GM12878 (cell line): Measurements from ENCODE around the gene GSTCD.

Experiments used
- CEBPZ ChIP-seq: fragments of 150-350 bp; IDR thresholded peaks from 2 replicates; pipeline ENCODE4 v1.6.1; 2016; ENCODE audit warnings: low read depth, low read length
- CHD1 ChIP-seq: IDR thresholded peaks from 2 replicates; pipeline ENCODE4 v1.6.1; 2012; ENCODE audit warnings: low read depth, low read length, improper control_type of control experiment
- CTCF ChIP-seq, 3 experiments: IDR thresholded peaks in 2 of 3; conservative IDR thresholded peaks in 1 of 3; 2 replicates each; pipeline ENCODE4 v1.5.1; 2011; ENCODE audit warnings: low read depth in 3 of 3, low read length in 3 of 3, mild to moderate bottlenecking in 3 of 3, control low read depth in 2 of 3, moderate library complexity in 2 of 3, inconsistent platforms in 1 of 3, mixed read lengths in 1 of 3; ENCODE audit not compliant: control insufficient read depth in 2 of 3, insufficient read depth in 1 of 3; ENCODE audit errors: extremely low read depth in 1 of 3
- JUND ChIP-seq: IDR thresholded peaks from 2 replicates; pipeline ENCODE4 v1.6.1; 2012; ENCODE audit warnings: low read depth, mild to moderate bottlenecking, low read length, improper control_type of control experiment, moderate library complexity
- MYC ChIP-seq: IDR thresholded peaks from 2 replicates; pipeline ENCODE4 v1.6.1; 2011; ENCODE audit warnings: mild to moderate bottlenecking, low read length, moderate library complexity, inconsistent platforms; ENCODE audit not compliant: insufficient read depth, insufficient replicate concordance, insufficient read length, severe bottlenecking
- NR2C2 ChIP-seq: IDR thresholded peaks from 2 replicates; pipeline ENCODE4 v1.6.1; 2011; ENCODE audit warnings: borderline replicate concordance, low read depth; ENCODE audit not compliant: control insufficient read depth, insufficient read length
- POLR2A ChIP-seq: IDR thresholded peaks from 2 replicates; pipeline ENCODE4 v1.6.1; 2011; ENCODE audit warnings: low read depth, mild to moderate bottlenecking, low read length
- SMAD1 ChIP-seq: fragments of 450-650 bp; IDR thresholded peaks from 2 replicates; pipeline ENCODE4 v1.6.1; 2018; ENCODE audit warnings: mild to moderate bottlenecking, low read depth; ENCODE audit not compliant: partially characterized antibody
- TAF1 ChIP-seq: IDR thresholded peaks from 2 replicates; pipeline ENCODE4 v1.6.1; 2011; ENCODE audit warnings: mild to moderate bottlenecking, low read depth, low read length, borderline replicate concordance
- TF ChIP-seq, protein P1 (sequence below): IDR thresholded peaks from 2 replicates; pipeline ENCODE4 v1.6.1; 2012; ENCODE audit warnings: mild to moderate bottlenecking, low read depth, low read length

DNA sequence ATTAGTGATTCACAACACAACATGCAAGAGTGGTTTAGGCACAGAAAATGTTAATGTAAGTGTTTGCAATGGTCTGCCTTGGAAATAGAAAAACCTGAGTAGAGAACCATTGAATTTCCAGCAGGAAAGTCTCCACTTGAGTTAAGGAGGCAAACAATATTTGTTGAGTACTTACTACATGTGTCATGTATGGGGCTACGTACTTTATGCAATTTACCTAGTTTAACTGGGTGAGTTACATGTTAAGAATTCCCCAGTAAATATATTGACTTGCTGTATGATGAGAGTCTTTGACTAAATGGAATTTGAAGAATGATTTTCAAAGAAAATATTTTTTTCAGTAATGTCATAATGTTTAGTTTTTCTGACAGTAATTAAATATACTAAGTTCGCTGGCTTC, 178.9 kb downstream of the GSTCD start:
- TF ChIP-seq CTCF (IDR thresholded peaks at IDR 0.05 in 2 of 3, conservative IDR thresholded peaks at IDR 0.05 in 1 of 3; ENCODE audit: control insufficient read depth in 2 of 3, extremely low read depth in 1 of 3, insufficient read depth in 1 of 3, low read depth in 3 of 3, low read length in 3 of 3) (no peak), POLR2A (no peak), MYC (no peak), CHD1 (no peak), SMAD1 (no peak), JUND (no peak), NR2C2 (no peak), TAF1 (no peak), CEBPZ (no peak)
- TF ChIP-seq, protein P1, sequence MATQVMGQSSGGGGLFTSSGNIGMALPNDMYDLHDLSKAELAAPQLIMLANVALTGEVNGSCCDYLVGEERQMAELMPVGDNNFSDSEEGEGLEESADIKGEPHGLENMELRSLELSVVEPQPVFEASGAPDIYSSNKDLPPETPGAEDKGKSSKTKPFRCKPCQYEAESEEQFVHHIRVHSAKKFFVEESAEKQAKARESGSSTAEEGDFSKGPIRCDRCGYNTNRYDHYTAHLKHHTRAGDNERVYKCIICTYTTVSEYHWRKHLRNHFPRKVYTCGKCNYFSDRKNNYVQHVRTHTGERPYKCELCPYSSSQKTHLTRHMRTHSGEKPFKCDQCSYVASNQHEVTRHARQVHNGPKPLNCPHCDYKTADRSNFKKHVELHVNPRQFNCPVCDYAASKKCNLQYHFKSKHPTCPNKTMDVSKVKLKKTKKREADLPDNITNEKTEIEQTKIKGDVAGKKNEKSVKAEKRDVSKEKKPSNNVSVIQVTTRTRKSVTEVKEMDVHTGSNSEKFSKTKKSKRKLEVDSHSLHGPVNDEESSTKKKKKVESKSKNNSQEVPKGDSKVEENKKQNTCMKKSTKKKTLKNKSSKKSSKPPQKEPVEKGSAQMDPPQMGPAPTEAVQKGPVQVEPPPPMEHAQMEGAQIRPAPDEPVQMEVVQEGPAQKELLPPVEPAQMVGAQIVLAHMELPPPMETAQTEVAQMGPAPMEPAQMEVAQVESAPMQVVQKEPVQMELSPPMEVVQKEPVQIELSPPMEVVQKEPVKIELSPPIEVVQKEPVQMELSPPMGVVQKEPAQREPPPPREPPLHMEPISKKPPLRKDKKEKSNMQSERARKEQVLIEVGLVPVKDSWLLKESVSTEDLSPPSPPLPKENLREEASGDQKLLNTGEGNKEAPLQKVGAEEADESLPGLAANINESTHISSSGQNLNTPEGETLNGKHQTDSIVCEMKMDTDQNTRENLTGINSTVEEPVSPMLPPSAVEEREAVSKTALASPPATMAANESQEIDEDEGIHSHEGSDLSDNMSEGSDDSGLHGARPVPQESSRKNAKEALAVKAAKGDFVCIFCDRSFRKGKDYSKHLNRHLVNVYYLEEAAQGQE: no peak
